Measurements from ENCODE around the gene BCAS1. TPM values are rescaled to one million over a fixed set of nuclear protein-coding genes. Genes with fewer than 3 reads are reported as not detected.

Gene BCAS1
- total and polyA plus RNA-seq, 2 donors from 2014 or later, result 1.1 to 4.8 TPM

DNA sequence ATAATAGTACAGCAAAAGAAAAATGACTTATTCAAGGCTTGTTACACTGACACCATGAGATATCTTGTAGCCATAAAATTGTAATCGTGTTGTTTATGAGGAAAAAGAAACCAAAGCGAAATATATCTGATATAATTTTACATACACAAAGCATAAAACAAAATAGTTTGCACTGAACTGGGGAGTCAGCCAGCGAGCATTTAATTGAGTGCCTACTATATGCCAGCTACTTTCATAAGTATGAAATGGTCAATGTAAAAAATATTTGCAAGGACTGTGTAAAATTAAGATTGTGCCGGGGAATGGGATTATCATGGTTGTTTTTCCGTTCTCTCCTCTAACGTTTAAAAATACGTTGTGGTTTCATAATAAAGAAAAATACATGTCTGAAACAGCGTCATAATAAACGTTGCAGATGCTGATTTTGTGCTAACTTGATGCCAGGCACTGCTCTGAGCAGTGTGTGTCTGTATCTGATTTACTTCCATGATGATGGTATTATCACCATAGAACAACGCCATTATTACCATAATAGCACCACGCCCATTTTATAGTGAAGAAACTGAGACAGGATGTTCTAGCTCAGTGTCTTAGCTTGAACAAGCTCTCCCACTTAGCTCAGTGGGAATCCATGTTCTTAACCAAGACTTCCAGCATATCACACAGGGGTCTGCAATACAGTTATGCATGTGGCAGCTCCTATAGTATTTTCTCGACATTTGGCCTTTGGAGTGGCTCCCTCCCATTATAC, 144.6 kb downstream of the BCAS1 start:
- H3K9ac ChIP-seq (ENCODE audit: low read length in 3 of 3), result peak overlapping the region in 1 of 3 donors; percentile 22

DNA sequence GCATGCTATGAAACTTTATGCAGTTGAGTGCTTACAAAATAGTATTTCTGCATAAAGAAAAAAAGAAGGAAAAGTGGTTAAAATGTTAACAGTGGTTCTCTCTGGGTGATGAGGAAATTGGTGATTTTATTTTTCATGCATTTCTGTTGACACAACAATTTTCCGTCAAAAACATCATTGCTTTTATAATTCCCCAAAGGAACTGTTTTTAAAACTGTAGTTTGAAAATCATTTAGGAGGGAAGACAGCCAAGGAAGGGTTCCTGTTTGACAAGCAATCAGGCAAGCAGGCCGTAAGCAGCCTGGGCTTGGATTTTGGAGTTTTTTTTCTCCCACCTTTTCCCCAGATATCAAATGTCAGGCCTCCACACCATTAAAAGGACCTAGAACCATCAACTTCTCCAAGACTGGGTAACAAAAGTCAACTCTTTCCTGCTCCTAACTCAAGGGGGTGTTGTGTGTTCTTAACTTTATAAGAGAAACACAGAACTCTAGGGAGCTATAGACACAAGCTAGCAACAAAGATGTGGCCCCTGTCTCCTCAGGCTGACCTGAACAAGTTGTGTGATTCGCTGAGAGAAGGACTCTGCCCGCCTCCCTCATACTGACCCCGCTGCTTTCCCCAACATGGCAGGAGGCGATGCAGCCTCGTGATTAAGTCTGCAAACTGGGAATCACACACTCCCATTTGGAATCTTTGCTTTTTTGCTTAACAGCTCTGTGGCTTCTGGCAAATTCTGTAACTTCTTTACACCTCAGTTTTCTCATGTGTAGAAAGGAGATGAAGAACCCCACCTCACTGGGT, 146.6 kb downstream of the BCAS1 start:
- peaks cover 5 to 8% (median 8%) of the 10 kb centered on the region in 3 donors for H3K4me1 ChIP-seq (ENCODE audit: control insufficient read depth in 2 of 3, insufficient read depth in 2 of 3, low read depth in 1 of 3, low read length in 3 of 3)
- H3K9ac ChIP-seq (ENCODE audit: low read length in 3 of 3), result no peak overlapping the region
- H3K27ac ChIP-seq (ENCODE audit: low read depth in 2 of 2, low read length in 2 of 2), result peak overlapping the region in 1 of 2 donors; percentile 51
- H3K36me3 ChIP-seq (ENCODE audit: control insufficient read depth in 2 of 3, insufficient read depth in 3 of 3, low read length in 3 of 3), result no peaks in the 10 kb centered on the region
- no peaks in the 10 kb centered on the region for H3K9me3 ChIP-seq (ENCODE audit: control insufficient read depth in 2 of 3, insufficient read depth in 1 of 3, low read length in 3 of 3)
- FAIRE-seq (no peak), DNase-seq (no peak)
- no peak overlapping the region for H3K4me3 ChIP-seq (ENCODE audit: low read length in 3 of 3)
- H3K27me3 ChIP-seq (ENCODE audit: control insufficient read depth, insufficient read depth, low read length), result no peaks in the 10 kb centered on the region
- TF ChIP-seq, protein P1, sequence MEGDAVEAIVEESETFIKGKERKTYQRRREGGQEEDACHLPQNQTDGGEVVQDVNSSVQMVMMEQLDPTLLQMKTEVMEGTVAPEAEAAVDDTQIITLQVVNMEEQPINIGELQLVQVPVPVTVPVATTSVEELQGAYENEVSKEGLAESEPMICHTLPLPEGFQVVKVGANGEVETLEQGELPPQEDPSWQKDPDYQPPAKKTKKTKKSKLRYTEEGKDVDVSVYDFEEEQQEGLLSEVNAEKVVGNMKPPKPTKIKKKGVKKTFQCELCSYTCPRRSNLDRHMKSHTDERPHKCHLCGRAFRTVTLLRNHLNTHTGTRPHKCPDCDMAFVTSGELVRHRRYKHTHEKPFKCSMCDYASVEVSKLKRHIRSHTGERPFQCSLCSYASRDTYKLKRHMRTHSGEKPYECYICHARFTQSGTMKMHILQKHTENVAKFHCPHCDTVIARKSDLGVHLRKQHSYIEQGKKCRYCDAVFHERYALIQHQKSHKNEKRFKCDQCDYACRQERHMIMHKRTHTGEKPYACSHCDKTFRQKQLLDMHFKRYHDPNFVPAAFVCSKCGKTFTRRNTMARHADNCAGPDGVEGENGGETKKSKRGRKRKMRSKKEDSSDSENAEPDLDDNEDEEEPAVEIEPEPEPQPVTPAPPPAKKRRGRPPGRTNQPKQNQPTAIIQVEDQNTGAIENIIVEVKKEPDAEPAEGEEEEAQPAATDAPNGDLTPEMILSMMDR (IDR thresholded peaks at IDR 0.05; ENCODE audit: borderline replicate concordance, extremely low read depth, insufficient read depth), result no peak
- intact Hi-C loops (cut with DNase I), result loop anchor here (10.0 kb wide), 1 partner anchor 349 kb away; no protein-coding TSS in a partner anchor

More for the DNA sequence above, 144.6 kb downstream of the BCAS1 start:
- intact Hi-C loops (cut with DNase I), result loop anchor here (10.0 kb wide), 1 partner anchor 351 kb away; no protein-coding TSS in a partner anchor
- peak overlapping the region; percentile 19 to 62 for H3K27ac ChIP-seq (ENCODE audit: low read depth in 2 of 2, low read length in 2 of 2)
- H3K4me1 ChIP-seq (ENCODE audit: control insufficient read depth in 2 of 3, insufficient read depth in 2 of 3, low read depth in 1 of 3, low read length in 3 of 3), result peaks cover 5 to 8% (median 8%) of the 10 kb centered on the region in 3 donors
- TF ChIP-seq, protein P1 (IDR thresholded peaks at IDR 0.05; ENCODE audit: borderline replicate concordance, extremely low read depth, insufficient read depth), result no peak
- DNase-seq (no peak), FAIRE-seq (no peak)
- no peak overlapping the region for H3K4me3 ChIP-seq (ENCODE audit: low read length in 3 of 3)
- no peaks in the 10 kb centered on the region for H3K9me3 ChIP-seq (ENCODE audit: control insufficient read depth in 2 of 3, insufficient read depth in 1 of 3, low read length in 3 of 3)
- no peaks in the 10 kb centered on the region for H3K27me3 ChIP-seq (ENCODE audit: control insufficient read depth, insufficient read depth, low read length)
- H3K36me3 ChIP-seq (ENCODE audit: control insufficient read depth in 2 of 3, insufficient read depth in 3 of 3, low read length in 3 of 3), result no peaks in the 10 kb centered on the region

DNA sequence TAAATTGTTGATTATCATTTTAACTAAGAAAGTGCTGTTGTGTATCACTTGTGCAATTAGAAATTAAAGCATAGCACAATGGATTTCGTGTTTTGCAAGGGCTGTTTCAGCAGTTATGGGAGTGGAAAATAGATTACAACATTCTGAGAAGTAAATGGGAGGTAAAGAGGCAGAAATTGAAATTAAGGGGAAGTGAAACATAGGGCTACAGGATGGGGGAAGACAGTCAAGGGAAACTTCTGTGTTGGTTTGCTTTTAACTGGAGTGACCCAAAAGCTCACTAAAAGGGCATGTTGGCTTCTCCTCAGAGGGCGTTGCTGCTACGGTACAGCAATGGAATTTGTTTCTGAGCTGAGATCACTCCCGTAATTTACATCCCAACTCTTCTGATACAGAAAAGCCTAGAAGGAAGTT, 147.5 kb downstream of the BCAS1 start:
- H3K27ac ChIP-seq (ENCODE audit: low read depth in 2 of 2, low read length in 2 of 2), result peak overlapping the region in 1 of 2 donors; percentile 63
- H3K9ac ChIP-seq (ENCODE audit: low read length in 3 of 3), result no peak overlapping the region
- no peaks in the 10 kb centered on the region for H3K36me3 ChIP-seq (ENCODE audit: control insufficient read depth in 2 of 3, insufficient read depth in 3 of 3, low read length in 3 of 3)
- DNase-seq (no peak), FAIRE-seq (no peak)
- no peaks in the 10 kb centered on the region for H3K27me3 ChIP-seq (ENCODE audit: control insufficient read depth, insufficient read depth, low read length)
- peaks cover 5 to 8% (median 8%) of the 10 kb centered on the region in 3 donors for H3K4me1 ChIP-seq (ENCODE audit: control insufficient read depth in 2 of 3, insufficient read depth in 2 of 3, low read depth in 1 of 3, low read length in 3 of 3)
- intact Hi-C loops (cut with DNase I), result loop anchor here (10.0 kb wide), 1 partner anchor 348 kb away; no protein-coding TSS in a partner anchor
- H3K9me3 ChIP-seq (ENCODE audit: control insufficient read depth in 2 of 3, insufficient read depth in 1 of 3, low read length in 3 of 3), result no peaks in the 10 kb centered on the region
- TF ChIP-seq, protein P1 (IDR thresholded peaks at IDR 0.05; ENCODE audit: borderline replicate concordance, extremely low read depth, insufficient read depth), result no peak
- no peak overlapping the region for H3K4me3 ChIP-seq (ENCODE audit: low read length in 3 of 3)
